HG03521 (cell line): Measurements from ENCODE around the gene CDC16.
A peak's percentile ranks its signal among the peaks of the same experiment; 100 is the strongest.

Experiments
- ATAC-seq: cut with Tn5 transposase; IDR thresholded peaks from one replicate; pipeline ENCODE4 v1.9.1; 2021; ENCODE audit warnings: mild to moderate bottlenecking, moderate library complexity; ENCODE audit not compliant: unreplicated experiment

The CDC16 gene

GRCh38 chr13:114296448-114296847 lies 61.8 kb downstream of the CDC16 start:
- no peak for ATAC-seq

GRCh38 chr13:114296902-114297301 lies 62.2 kb downstream of the CDC16 start:
- ATAC-seq, result no peak

GRCh38 chr13:114298866-114299265 lies 64.2 kb downstream of the CDC16 start:
- no peak for ATAC-seq

- ATAC-seq, result no peak
Observed at GRCh38 chr13:114299604-114300305, 65.1 kb downstream of the CDC16 start.

GRCh38 chr13:114303700-114304327 lies 69.1 kb downstream of the CDC16 start:
- no peak for ATAC-seq

- ATAC-seq, result no peak
Observed at GRCh38 chr13:114304346-114305034, 69.8 kb downstream of the CDC16 start.

GRCh38 chr13:114309086-114309485 lies 74.4 kb downstream of the CDC16 start:
- ATAC-seq, result no peak

GRCh38 chr13:114309806-114310410 lies 75.2 kb downstream of the CDC16 start:
- no peak for ATAC-seq

GRCh38 chr13:114310956-114311355 lies 76.3 kb downstream of the CDC16 start:
- no peak for ATAC-seq

GRCh38 chr13:114311387-114311786 lies 76.7 kb downstream of the CDC16 start:
- no peak for ATAC-seq

- no peak for ATAC-seq
Observed at GRCh38 chr13:114311908-114312307, 77.2 kb downstream of the CDC16 start.

- no peak for ATAC-seq
Observed at GRCh38 chr13:114313061-114313860, 78.6 kb downstream of the CDC16 start.

GRCh38 chr13:114314074-114314912 lies 79.6 kb downstream of the CDC16 start, which contains the start of gene CHAMP1:
CHAMP1 (plus strand) TSS chr13:114314503; CDS start chr13:114323843, 9,340 bp downstream.
- ATAC-seq, result peak; percentile 81

GRCh38 chr13:114315074-114315785 lies 80.5 kb downstream of the CDC16 start:
- ATAC-seq, result no peak

GRCh38 chr13:114318624-114319023 lies 83.9 kb downstream of the CDC16 start:
- no peak for ATAC-seq

GRCh38 chr13:114319441-114319913 lies 84.8 kb downstream of the CDC16 start:
- ATAC-seq, result no peak

GRCh38 chr13:114320065-114320464 lies 85.4 kb downstream of the CDC16 start:
- ATAC-seq, result no peak

GRCh38 chr13:114321256-114321655 lies 86.6 kb downstream of the CDC16 start:
- no peak for ATAC-seq
